Stimulated activated CD4-positive, alpha-beta T cell treated with anti-CD3 and anti-CD28 coated beads, Interleukin-12 subunit alpha, Interleukin-12 subunit beta, amount 100 ng/mL, for 24 hours (primary cell): Measurements from ENCODE around the gene ANTXR2.

Experiments
- DNase-seq, 2 experiments: peaks; one replicate each; pipeline ENCODE4 v3.0.0-alpha.2; 2020; ENCODE audit warnings: low read depth in 2 of 2

Gene ANTXR2

DNA sequence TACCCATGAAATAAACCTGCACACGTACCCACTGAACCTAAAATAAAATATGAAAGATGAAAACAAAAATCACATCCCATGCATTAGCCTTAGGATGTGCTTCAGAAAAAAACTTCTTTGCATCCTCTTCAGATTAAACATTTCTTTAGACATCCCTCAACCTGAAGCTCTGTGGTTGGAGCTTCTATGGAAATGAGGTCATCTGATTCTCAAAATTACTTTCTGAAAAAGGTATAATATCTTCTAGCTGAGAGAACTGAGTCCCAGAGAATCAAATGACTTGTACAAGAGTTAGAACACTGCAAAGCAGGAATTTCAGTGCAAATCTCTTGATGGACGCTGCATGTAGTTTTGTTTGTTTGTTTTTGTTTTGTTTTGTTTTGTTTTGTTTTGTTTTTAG, 19.1 kb upstream of the ANTXR2 start:
- no peak for DNase-seq

DNA sequence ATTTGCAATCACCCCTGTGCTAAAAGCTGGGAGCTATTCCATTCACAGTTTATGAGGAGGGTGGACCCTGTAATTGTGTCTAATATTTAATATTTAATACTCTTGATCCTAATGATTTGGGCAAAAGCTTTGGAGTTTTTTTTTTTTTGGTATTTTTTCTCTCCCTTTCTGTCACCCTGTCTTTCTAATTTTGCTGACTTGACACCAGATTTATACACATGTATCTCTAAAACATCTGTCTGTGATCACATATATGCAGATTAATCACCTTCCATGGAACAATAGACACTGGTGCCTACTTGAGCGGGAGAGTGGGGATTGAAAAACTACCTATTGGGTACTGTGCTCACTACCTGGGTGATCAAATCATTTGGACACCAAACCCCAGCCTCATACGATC, 18.7 kb upstream of the ANTXR2 start:
- no peak for DNase-seq

DNA sequence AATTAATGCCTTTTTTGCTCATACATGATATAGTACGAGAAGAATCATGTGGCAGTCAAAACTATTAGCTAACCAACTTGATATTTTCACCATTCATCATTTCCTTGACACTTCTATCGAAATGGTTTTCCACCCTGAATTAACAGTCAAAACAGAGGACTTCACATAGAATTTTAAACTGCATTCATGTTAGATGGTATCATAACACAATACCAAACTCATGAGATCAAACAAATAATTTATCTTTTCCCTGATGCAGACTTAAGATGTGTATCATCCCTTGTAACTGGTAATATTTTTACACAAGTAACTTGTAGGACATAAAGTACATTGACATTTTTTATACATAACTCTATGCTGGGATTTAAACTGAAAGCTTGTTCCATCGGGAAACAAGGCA, 18.2 kb upstream of the ANTXR2 start:
- DNase-seq: no peak

DNA sequence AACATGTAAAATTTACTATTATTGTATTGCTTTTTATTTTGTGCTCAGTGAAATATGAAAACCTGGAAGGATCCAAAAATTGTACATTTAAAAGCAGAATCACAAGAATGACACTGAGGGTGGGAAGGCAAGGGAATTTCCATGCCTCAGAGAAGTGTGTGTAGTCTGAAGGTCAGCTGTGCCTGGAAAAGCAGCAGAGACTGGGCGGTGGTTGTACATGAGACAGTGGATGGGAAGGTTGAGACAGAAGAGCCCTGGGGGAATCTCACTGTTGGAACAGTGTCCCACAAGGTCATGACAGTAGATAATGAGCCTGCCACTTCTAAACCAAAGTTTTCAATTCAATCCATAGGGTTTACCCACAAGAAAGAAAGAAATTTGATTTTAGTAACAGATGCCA, 17.1 kb upstream of the ANTXR2 start:
- no peak for DNase-seq

DNA sequence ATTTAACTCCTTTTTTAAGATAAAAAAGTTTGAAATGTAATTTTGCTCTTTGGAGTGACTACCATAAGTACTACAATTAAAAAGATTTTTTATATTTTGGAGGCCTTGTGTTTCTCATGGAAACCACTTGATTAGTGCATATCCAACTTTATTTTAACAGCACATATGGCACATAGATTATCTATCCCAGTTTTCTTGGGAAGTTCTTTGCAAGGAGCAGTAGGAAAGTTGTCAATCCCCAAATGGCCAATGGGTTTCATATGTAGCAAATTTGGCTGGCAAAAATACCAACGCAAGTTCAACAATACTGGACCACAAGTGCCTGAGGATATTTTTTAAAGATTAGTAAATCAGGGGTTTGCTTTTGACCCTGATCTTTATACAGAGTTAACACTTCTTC, 15.4 kb upstream of the ANTXR2 start:
- DNase-seq: no peak

DNA sequence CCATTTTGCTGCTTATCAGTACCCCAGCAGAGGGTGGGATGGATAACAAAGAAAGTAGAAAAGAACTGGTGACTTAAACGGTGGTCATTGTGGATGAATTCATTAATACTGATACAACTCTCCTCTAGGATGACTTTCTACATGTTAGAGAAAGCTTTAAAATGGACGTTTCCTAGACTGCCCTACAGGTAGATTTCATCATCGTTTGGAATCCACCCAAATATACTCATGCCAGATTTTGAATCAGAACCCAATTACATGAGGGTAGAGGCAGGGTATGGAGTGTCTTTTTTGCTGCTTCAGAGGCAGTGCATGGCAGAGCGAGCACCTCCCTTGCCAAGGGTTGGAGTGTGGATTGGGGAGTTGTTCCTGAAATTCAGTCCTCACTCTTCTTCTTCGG, 13.3 kb upstream of the ANTXR2 start:
- no peak for DNase-seq

DNA sequence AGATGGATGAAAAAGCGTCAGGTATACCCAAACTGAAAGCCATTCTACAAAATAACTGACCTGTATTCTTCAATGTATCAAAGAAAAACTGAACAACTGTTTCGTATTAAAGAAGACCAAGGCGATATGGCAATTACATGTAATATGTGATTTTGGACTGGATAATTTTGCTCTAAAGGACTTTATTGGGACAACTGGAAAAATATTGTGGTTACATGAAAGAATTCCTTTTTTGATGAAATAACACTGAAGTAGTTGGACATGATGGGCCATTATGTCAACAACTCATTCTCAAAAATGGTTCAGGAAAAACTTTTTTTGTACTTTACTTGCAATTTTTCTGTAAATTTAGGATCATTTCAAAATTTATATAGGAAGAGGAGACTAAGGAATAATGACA, 12.1 kb upstream of the ANTXR2 start:
- DNase-seq: no peak

DNA sequence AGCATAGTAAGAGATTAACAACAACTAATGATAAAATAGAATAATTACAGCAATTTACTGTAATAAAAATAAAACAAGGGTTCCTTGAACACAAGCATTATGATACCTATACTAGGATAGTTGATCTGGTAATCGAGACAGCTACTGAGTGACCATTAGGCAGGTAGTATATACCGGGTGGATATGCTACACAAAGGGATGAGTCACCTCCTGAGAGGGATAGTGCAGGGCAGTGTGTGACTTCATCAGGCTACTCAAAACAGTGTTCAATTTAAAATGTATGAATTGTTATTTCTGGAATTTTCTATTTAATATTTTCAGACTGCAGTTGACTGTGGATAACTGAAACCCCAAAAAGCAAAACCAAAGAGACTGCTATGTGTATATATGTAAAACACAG, 9.7 kb upstream of the ANTXR2 start:
- DNase-seq: no peak

DNA sequence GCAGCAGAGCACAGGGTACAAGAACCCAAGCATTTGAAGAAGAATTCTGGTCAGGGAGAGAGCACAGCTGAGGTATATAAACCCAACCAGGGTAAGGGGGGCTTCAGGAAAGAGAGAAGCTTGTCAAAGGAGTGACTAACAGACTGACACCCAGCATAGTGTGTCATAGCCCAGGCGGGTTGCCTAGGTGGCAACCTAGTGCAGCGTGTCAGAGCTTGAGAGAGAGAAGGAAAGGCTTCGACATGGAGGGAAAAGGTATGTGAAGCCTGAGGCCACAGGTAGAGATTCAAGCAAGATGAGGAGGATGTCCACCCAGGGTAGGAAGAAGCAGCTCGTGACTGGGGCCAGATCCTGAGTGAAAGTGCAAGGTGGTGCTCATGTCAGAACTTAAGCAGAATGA, 8.5 kb upstream of the ANTXR2 start:
- no peak for DNase-seq

DNA sequence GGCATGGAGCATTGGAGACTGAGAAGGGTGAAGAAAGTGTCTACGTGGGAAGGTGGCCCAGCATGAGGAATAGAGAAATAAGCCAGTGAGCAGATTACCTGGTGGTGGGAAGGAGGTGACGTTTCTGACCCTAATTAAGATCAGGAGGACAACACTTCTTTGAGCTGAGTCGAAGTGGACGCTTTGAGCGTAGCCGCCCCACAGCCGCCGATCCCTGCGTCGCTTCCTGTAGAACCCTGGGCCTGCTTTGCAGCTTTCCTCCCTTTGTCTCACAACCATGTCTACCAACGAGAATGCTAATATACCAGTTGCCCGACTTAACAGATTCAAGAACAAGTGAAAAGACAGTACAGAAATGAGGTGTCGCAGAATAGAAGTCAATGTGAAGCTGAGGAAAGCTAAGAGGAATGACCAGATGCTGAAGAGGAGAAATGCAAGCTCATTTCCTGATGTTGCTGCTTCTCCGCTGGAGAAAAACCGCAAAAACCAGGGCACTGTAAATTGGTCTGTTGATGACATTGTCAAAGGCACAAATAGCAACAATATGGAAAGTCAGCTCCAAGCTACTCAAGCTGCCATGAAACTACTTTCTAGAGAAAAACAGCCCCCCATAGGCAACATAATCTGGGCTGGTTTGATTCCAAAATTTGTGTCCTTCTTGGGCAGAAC, 6.4 kb upstream of the ANTXR2 start:
- no peak for DNase-seq

DNA sequence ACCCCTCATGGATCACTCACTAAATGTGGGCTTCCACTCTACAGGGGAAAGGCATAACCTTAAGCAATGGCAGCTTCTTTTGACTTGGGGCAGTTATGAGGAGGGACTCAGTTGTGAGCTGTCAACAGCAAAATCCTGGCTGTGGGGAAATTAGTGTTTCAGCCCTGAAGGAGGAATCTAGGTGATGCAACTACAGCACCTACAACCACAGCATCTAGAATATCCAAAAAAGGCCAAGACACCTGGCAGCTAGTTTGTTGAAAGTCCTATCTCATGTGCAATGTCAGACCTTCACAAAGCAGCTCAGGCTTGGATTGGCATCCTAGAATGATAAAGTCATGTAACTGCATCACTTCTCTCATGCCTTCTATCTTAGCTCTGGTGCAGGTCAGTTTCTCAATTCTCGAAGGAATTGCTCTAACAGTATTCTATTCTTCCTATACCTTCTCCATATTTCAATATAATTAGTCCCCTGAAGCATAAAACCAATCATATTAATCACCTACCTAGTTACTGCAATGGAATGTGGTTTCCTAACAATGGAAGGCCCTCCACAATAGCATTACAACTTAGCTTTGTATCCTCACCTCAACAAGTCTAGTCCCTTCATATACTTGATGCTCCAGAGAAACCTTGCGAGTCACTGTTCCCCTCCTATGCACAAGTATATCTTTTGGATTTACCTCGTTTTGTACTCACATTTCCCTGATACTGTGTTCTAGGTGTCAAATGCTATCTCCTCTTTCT, 5.5 kb upstream of the ANTXR2 start:
- no peak for DNase-seq

DNA sequence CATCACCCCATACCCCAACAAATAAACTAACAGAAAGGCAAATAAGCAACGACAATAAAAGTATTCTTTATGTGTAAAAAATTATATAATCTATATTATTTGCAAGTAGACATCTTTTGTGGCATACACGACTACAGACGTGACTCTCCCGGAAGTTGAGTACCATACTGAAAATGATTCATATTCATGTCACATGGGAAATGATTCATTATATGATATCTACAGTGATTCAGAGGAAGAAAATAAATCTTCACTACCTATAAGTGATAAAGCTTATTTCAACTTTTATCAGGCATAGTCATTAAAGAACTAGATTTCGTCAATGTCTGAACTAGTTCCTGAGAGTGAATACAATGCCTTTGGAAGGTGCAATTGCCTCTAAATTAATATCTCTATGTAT, 4.6 kb upstream of the ANTXR2 start:
- DNase-seq: no peak

DNA sequence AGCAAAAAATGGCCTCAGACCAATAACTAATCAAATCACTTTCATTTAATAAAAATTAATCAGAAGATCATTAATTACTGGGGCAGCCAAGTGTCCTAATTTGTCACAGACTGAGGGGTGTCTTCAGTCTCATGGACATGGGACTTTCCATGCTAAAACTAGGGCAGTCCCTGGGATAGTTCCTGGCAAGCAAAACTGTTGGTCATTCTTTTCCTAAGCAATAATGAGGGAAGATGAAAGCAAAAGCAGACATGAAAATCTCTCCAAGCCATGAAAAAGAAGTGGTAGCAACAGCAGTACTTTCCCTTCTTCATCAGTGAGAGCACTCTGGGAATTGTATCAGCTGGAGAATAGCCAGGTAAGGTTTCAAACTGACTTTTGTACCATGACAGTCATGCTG, 3.7 kb upstream of the ANTXR2 start:
- no peak for DNase-seq

DNA sequence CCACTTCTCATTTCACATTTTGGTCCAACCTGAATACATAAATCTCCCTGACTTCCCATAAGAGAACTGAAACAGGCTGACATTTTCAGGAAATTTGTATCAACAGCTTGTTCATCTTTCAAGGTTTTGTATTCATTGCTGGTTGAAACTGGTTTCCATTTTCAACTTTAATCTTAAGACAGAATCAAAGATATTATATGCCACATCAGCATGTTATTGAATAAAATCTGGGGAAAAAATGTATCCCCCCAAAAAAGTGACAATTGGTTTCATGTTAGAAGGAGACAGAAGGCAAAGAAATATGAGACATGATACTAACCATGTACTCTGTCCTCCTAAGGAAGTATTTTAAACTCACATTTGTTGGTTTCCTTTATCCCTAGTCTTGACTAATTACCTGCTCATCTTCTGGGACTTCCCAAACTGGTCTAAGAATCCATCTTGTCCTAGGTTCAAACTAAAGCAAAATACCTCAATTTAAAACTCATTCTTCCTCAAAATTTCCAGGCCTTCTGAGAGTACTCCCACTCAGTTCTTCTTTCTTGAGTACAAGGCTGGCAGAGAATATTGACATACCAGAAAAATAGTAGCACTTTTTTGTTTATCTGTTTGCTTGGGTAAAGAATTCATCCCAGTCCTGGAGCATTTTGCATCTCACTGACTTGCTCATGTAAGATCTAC, 3.1 kb upstream of the ANTXR2 start:
- DNase-seq: no peak

DNA sequence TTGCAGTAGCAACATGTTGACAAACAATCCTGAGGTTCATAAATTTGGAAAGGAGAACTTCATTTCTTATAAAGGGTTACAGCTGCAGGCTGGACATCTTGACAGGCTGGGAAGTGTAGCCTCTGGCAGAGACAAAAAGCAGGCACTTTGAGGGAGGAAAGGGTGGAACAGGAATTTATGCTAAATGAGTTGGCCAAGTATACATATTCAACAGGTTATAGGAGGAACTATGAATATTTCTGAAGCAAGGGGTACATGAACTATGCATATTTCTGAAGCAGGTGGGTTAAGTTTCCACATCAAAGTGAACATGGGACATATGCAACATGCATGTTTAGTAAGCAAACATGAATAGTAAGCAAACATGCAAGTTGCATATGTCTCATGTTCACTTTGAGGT, 1.6 kb upstream of the ANTXR2 start:
- no peak for DNase-seq

DNA sequence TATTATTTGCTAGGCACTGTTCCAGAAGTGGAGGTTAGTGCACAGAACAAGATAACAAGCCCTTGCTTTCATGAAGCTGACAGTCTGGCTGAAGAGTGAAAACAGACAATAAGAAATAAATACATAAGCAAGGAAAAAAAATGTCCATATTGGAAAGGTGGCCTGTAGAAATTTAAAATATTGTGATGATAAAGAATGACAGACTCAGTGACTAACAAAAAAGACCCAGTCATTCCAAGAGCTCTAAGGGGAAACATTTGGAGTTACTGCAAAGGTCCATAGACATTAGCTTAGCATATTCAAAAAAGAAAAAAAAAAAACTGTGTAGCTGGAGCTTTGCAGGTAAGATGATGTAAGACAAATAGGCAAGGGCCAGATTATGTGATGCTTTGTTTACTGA, 1.0 kb upstream of the ANTXR2 start:
- no peak for DNase-seq

DNA sequence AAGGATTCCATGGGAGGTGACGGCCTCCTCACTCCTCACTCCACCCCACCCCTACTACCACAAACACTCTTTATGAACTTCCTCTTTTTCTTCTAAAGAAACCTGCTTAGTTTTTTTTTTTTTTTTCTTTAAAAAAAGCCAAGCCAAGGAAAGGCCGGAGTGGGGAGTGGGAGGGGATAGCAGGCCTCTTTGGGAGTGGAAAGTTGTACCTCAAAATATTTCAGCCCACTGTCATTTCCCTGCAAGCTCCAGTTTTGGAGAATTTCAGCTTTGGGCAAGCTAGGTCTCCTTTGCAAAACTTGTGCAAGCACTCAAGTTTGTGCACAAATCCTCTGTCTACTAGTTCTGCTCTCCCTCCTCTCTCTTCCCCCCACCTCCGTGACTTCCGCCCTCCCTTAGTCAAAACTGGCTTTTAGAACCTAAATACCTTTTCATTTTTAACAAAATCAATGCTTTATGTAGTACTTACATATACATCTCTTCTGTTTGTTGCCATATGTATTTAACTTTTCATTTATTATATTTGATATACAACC, 512 bp upstream of the ANTXR2 start:
- no peak for DNase-seq

DNA sequence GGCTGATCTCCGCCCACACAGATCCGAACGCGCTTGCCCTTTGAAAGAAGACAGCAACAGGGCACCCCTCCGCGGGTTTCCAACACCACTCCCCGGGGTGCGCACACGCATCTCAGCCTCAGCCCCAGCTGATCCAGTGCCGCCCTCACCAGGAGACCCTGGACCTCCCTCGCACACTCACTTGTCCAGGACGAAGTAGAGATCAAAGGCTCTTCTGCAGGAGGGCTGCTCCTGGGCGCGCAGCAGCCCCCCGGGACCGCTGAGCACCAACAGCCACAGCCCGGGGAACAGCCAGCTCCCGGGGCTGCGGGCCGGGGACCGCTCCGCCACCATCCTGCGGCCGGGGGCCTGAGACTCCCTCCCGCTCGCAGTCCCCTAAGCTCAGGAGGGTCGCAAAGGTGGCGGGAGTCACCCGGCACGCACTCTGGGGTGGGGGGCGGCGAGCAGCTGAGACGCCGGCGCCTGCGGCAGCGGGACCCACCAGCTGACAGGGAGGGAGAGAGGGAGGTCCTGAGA, 743 bp downstream of the ANTXR2 start:
- peak; percentile 31 to 41 for DNase-seq

DNA sequence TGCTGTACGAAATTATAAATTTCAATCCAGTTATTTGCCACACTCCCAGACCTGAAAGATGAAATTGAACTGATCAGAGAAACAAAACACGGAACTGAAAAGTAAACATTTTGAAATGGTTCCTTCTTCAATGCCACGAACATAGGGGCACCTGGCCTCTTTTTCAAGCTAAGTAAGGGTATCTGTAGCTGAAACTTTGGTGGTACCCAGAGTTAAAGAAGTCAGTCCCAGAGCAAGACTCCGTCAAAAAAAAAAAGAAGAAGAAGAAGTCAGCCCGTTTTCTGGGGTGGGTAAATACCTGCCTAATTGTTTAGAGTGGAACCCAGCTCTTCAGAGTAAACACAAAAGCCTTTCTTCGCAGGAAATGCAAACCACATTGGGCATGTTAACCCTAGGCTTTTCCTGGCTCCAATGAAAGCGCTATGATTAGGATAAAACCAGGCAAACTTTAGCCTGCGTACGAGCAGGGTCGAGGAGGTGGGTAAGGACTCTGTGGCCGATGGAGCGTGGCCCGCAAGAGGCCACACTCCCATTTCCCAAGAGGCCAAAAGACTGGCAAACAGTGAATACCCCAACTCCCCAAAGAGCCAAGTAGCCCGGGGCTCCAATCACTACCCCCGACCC, 1.3 kb downstream of the ANTXR2 start:
- no peak for DNase-seq

DNA sequence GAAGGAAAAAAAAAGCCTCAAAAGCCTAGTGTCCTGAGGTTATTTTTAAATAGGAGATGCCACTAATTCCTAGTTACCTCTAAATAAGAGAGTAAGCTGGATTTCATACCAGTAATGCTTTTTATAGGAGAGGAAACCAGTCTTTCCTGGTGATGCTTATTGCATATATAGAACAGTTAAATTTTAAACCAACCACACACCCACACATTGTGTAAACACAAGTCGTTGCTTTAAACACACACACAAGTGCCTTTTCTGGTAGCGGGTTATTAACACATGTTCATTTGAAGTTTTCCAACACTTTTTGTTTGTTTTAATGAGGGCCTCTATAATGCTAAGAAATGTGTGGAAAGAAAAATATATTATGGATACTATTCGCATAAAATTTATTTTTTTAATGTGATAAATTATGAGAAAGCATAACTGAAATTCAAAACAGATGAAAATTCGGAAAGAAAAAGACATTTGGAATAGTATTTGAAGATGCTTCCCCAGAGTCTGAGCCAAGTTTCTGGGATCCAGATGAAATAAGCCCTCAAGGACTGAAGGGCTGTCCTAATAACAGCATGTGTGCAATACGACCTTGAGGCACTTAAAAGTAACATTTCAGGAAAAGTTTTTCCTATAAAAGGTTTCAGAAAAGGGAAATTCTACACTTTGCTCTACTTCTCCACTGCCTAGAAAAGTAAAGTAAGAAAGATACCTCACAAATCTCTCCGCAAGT, 2.0 kb downstream of the ANTXR2 start:
- DNase-seq: no peak
